CD8-positive, alpha-beta memory T cell (primary cell): ENCODE measurements around the gene OR56A3. TPM values are rescaled to one million over a fixed set of nuclear protein-coding genes. Genes with fewer than 3 reads are reported as not detected.

Experiments used
- CTCF ChIA-PET: fragments of 350-600 bp; sonication (Branson Sonifier 250); formaldehyde crosslinking; loops from one replicate; lab custom pipeline; 2021; ENCODE audit warnings: antibody characterized with exemption; lab: Charles Lee
- POLR2A ChIA-PET: fragments of 350-600 bp; sonication (Branson Sonifier 250); formaldehyde crosslinking; loops from one replicate; lab custom pipeline; 2021; ENCODE audit warnings: antibody characterized with exemption; lab: Charles Lee
- DNase-seq, 5 donors: peaks; one replicate each; pipeline versions ENCODE4 v3.0.0 to v3.0.0-alpha.2; 2020 to 2022; ENCODE audit warnings: mixed read lengths in 1 of 5
- H3K27ac ChIP-seq: one replicate; pipeline ENCODE4 v1.7.0; 2013; ENCODE audit warnings: low read depth, mild to moderate bottlenecking, low read length, moderate library complexity
- H3K27me3 ChIP-seq: 2 replicates; pipeline ENCODE4 v1.7.0; 2013; ENCODE audit warnings: low read length, mild to moderate bottlenecking; ENCODE audit not compliant: insufficient read depth, poor library complexity, severe bottlenecking
- H3K36me3 ChIP-seq: 2 replicates; pipeline ENCODE4 v1.7.0; 2013; ENCODE audit warnings: mild to moderate bottlenecking, low read length, moderate library complexity; ENCODE audit not compliant: insufficient read depth
- H3K4me1 ChIP-seq: 2 replicates; pipeline ENCODE4 v1.7.0; 2013; ENCODE audit warnings: mild to moderate bottlenecking, low read length, moderate library complexity; ENCODE audit not compliant: insufficient read depth
- H3K4me3 ChIP-seq: 2 replicates; pipeline ENCODE4 v1.7.0; 2013; ENCODE audit warnings: mild to moderate bottlenecking, low read length
- H3K9me3 ChIP-seq: 2 replicates; pipeline ENCODE4 v1.7.0; 2013; ENCODE audit warnings: mild to moderate bottlenecking, low read length
- H3K27ac Mint-ChIP-seq, 8 donors: one replicate each; pipeline ENCODE4 v1.8.0; 2020 to 2021; ENCODE audit warnings: mixed read lengths in 8 of 8, mild to moderate bottlenecking in 6 of 8, inconsistent platforms in 3 of 8, moderate library complexity in 3 of 8
- H3K27me3 Mint-ChIP-seq, 2 donors: one replicate each; pipeline ENCODE4 v1.8.0; 2020 to 2021; ENCODE audit warnings: mixed read lengths in 2 of 2, mild to moderate bottlenecking in 1 of 2, moderate library complexity in 1 of 2
- H3K36me3 Mint-ChIP-seq, 3 donors: one replicate each; pipeline ENCODE4 v1.8.0; 2020 to 2021; ENCODE audit warnings: mixed read lengths in 3 of 3, inconsistent platforms in 1 of 3, mild to moderate bottlenecking in 1 of 3
- H3K4me1 Mint-ChIP-seq, 3 donors: one replicate each; pipeline ENCODE4 v1.8.0; 2020 to 2021; ENCODE audit warnings: mixed read lengths in 3 of 3, inconsistent platforms in 1 of 3, mild to moderate bottlenecking in 1 of 3
- H3K4me3 Mint-ChIP-seq, 7 donors: one replicate each; pipeline ENCODE4 v1.8.0; 2020 to 2021; ENCODE audit warnings: mixed read lengths in 7 of 7, mild to moderate bottlenecking in 6 of 7, moderate library complexity in 4 of 7, inconsistent platforms in 2 of 7
- H3K9me3 Mint-ChIP-seq, 5 donors: one replicate each; pipeline ENCODE4 v1.8.0; 2020 to 2022; ENCODE audit warnings: mixed read lengths in 5 of 5, mild to moderate bottlenecking in 3 of 5, moderate library complexity in 2 of 5, inconsistent platforms in 1 of 5
- polyA plus RNA-seq: library from polyadenylated mRNA; unstranded; fragments of 300-500 nt; fragmentation: Illumina TruSeq; gene quantifications from one replicate; pipeline ENCODE4 v1.2.3, GENCODE V29; 2021
- total RNA-seq, 2 experiments: library from RNA; stranded (reverse); gene quantifications; one replicate each; pipeline ENCODE4 v1.2.3, GENCODE V29; 2021

Gene OR56A3
- total and polyA plus RNA-seq, 3 experiments from 2014 or later: not detected

DNA sequence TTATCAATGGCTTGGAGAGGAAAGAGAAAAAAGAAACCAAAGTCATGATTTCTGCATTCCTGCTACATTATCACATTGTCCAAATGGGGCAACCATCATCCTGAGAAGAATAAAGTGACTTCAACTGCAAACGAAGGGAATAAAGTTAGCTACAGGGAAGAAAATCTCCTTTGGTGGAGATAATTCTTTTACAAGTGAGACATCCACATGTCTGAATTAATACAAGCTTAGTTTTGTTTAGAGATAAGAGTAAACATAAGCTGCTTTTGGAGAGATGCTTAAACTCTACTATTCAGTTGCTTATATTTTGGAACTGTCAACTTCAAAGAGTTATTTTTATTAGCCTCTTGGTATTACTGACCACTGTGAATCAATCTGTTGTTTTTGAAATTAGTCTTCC, 44.8 kb downstream of the OR56A3 start, which contains the start of gene OR52L1:
TSS of gene OR52L1 (minus strand) at position 101 of the 400 bp plus-strand sequence. CDS start at position 46, 55 bp downstream.
- H3K27me3 ChIP-seq: no peaks in the 10 kb centered on the region

DNA sequence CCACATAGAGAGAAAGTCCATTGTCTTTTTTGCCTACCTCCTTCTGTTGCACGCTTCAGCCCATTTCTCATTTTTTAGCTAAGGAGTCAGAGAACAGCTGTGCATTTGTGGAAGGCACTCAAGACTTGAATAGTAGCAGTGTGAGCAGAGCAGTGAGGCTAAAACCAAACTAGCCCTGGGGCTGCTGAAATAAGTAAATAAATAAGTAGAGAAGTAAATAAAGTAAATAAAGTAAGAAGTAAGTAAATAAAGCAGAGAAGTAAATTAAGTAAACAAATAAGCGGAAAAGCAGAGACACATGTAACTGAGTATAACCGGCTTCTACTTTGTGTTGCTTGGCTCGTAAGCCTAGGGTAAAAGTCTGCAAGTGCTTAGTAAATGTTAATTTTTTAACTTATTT, 47.2 kb downstream of the OR56A3 start:
- ChIA-PET CTCF (no interaction called here), POLR2A (no interaction called here)
- H3K9me3 Mint-ChIP-seq: no peaks in the 10 kb centered on the region

More for the DNA sequence above, 44.8 kb downstream of the OR56A3 start, which contains the start of gene OR52L1:
- ChIA-PET POLR2A (no interaction called here), CTCF (no interaction called here)
- Histone ChIP-seq H3K36me3 (no peaks in the 10 kb centered on the region), H3K27ac (no peak within 1 kb of the TSS), H3K4me1 (no peaks in the 10 kb centered on the region), H3K9me3 (no peaks in the 10 kb centered on the region), H3K4me3 (no peak within 1 kb of the TSS)
- Mint-ChIP-seq H3K9me3 (peaks cover 0 to 2% (median 0%) of the 10 kb centered on the region in 5 donors), H3K36me3 (no peaks in the 10 kb centered on the region), H3K4me3 (no peak within 1 kb of the TSS), H3K27ac (no peak within 1 kb of the TSS), H3K27me3 (peaks cover 4 to 48% of the 10 kb centered on the region in 2 donors), H3K4me1 (no peaks in the 10 kb centered on the region)
- DNase-seq: no peak

DNA sequence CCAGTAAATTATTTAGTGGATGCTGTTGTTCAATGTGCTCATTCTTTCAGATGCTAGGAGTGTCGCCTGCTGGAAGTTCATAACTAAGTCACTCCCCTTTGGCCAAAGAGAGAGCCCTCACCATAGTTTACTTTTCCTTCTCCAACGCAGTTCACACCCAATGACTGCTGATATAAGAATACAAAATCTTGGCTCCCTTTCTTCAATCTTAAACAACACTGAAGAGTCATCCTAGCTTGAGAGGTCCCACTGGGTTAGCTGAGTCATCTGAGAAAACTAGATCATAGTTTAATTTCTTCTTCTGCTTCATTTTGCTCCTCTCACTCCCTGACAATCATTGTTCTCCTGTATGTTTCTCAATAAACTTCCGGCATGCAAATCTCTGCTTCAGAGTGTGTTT, 50.1 kb downstream of the OR56A3 start:
- no peaks in the 10 kb centered on the region for H3K36me3 ChIP-seq
- DNase-seq: no peak
- Mint-ChIP-seq H3K4me1 (no peaks in the 10 kb centered on the region), H3K9me3 (no peaks in the 10 kb centered on the region), H3K27ac (no peak overlapping the region), H3K36me3 (no peaks in the 10 kb centered on the region), H3K4me3 (no peak overlapping the region), H3K27me3 (peaks cover 3 to 31% of the 10 kb centered on the region in 2 donors)
- H3K27me3 ChIP-seq: no peaks in the 10 kb centered on the region
- CTCF ChIA-PET: no interaction called here
- H3K27ac ChIP-seq: no peak overlapping the region
- H3K9me3 ChIP-seq: no peaks in the 10 kb centered on the region
- POLR2A ChIA-PET: no interaction called here
- no peak overlapping the region for H3K4me3 ChIP-seq
- no peaks in the 10 kb centered on the region for H3K4me1 ChIP-seq

More for the DNA sequence above, 47.2 kb downstream of the OR56A3 start:
- Mint-ChIP-seq H3K27ac (no peak overlapping the region), H3K36me3 (no peaks in the 10 kb centered on the region), H3K4me1 (no peaks in the 10 kb centered on the region), H3K4me3 (no peak overlapping the region), H3K27me3 (peaks cover 3 to 34% of the 10 kb centered on the region in 2 donors)
- Histone ChIP-seq H3K36me3 (no peaks in the 10 kb centered on the region), H3K27ac (no peak overlapping the region), H3K4me1 (no peaks in the 10 kb centered on the region), H3K4me3 (no peak overlapping the region), H3K9me3 (no peaks in the 10 kb centered on the region), H3K27me3 (no peaks in the 10 kb centered on the region)
- DNase-seq: no peak

DNA sequence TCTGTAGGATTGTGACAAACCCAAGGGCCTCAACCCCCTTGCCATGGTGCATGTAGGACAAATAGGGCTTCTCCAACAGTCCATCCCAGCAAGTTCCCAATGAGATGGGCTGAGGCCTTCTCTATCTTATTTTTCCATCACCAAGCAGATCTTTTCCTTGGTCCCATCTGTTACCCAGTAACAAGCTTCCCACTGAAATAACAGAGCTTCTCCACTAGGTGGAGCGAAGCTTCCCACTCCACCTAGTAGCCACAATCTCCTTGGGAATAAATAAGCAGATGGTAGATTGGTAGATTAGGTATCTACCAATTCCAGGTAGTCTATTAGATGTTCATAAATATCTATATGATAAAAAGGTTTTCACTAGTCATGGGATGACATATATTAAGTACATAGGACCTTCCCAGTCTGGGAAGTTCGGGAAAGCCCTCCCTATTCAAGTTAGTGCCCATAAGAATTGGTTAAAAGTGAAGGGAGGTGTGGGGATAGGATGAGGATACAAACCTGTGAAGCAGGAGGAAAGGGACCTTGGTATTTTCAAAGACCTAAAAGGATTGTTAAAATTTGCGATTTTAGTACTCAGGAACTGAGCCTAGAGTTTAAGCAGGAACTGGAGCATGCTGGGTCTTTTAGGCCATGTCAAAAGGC, 50.7 kb downstream of the OR56A3 start:
- DNase-seq: no peak
- H3K9me3 Mint-ChIP-seq: no peaks in the 10 kb centered on the region
- ChIA-PET POLR2A (no interaction called here), CTCF (no interaction called here)
- no peaks in the 10 kb centered on the region for H3K4me1 ChIP-seq
- H3K27ac Mint-ChIP-seq: no peak overlapping the region
- no peak overlapping the region for H3K4me3 Mint-ChIP-seq
- H3K4me3 ChIP-seq: no peak overlapping the region
- no peaks in the 10 kb centered on the region for H3K36me3 ChIP-seq
- no peaks in the 10 kb centered on the region for H3K9me3 ChIP-seq
- no peaks in the 10 kb centered on the region for H3K4me1 Mint-ChIP-seq
- H3K27ac ChIP-seq: no peak overlapping the region
- no peaks in the 10 kb centered on the region for H3K27me3 ChIP-seq
- H3K36me3 Mint-ChIP-seq: no peaks in the 10 kb centered on the region
- peaks cover 3 to 31% of the 10 kb centered on the region in 2 donors for H3K27me3 Mint-ChIP-seq

DNA sequence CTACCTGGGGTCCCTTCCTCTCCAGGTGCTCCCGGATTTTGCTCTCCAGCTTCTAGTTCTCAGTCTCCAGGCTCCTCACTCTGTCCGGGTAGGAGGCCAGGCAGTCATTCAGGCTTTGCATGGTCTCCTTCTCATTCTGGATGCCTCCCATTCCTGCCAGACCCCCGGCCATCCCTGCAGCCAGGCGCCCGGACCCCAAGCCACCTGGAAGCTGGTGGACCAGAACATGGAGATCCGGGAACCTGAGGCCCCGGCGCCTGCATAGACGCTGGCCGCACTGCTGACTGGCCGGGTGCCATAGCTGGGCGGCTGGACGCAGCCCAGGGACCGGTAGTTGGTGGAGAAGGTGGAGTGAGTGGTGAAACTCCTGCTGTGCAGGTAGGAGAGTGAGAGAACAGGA, 52.7 kb downstream of the OR56A3 start:
- ChIA-PET CTCF (no interaction called here), POLR2A (no interaction called here)
- H3K36me3 Mint-ChIP-seq: no peaks in the 10 kb centered on the region
- H3K4me3 Mint-ChIP-seq: no peak overlapping the region
- no peaks in the 10 kb centered on the region for H3K9me3 ChIP-seq
- no peak for DNase-seq
- H3K27me3 ChIP-seq: no peaks in the 10 kb centered on the region
- no peaks in the 10 kb centered on the region for H3K4me1 ChIP-seq
- H3K4me3 ChIP-seq: no peak overlapping the region
- H3K27ac ChIP-seq: no peak overlapping the region
- H3K36me3 ChIP-seq: no peaks in the 10 kb centered on the region
- no peaks in the 10 kb centered on the region for H3K9me3 Mint-ChIP-seq
- H3K27ac Mint-ChIP-seq: no peak overlapping the region
- peaks cover 2 to 31% of the 10 kb centered on the region in 2 donors for H3K27me3 Mint-ChIP-seq
- no peaks in the 10 kb centered on the region for H3K4me1 Mint-ChIP-seq

Other genes with a start within 250 kb of the OR56A3 start
- gene OR56B1, start 205.8 kb upstream of the OR56A3 start, total RNA-seq: not detected
- gene OR56B1, start 205.8 kb upstream of the OR56A3 start, polyA plus RNA-seq: not detected
- under 1 TPM; 0.22 to 0.48 TPM for gene OR52N4, start 188.0 kb upstream of the OR56A3 start, total RNA-seq
- gene OR52N4, start 188.0 kb upstream of the OR56A3 start, polyA plus RNA-seq: 0.71 TPM
- not detected for gene OR52N5, start 158.9 kb upstream of the OR56A3 start, total RNA-seq
- not detected for gene OR52N5, start 158.9 kb upstream of the OR56A3 start, polyA plus RNA-seq
- not detected for gene OR52N1, start 151.0 kb upstream of the OR56A3 start, total RNA-seq
- not detected for gene OR52N1, start 151.0 kb upstream of the OR56A3 start, polyA plus RNA-seq
- gene OR52N2, start 133.3 kb upstream of the OR56A3 start, total RNA-seq: not detected
- gene OR52N2, start 133.3 kb upstream of the OR56A3 start, polyA plus RNA-seq: not detected
- not detected for gene OR52E6, start 100.4 kb upstream of the OR56A3 start, total RNA-seq
- gene OR52E6, start 100.4 kb upstream of the OR56A3 start, polyA plus RNA-seq: not detected
- gene OR52E8, start 84.6 kb upstream of the OR56A3 start, total RNA-seq: not detected
- not detected for gene OR52E8, start 84.6 kb upstream of the OR56A3 start, polyA plus RNA-seq
- gene OR52E4, start 61.6 kb upstream of the OR56A3 start, total RNA-seq: not detected
- gene OR52E4, start 61.6 kb upstream of the OR56A3 start, polyA plus RNA-seq: not detected
- gene OR52E5, start 49.0 kb upstream of the OR56A3 start, total RNA-seq: not detected
- not detected for gene OR52E5, start 49.0 kb upstream of the OR56A3 start, polyA plus RNA-seq
- gene OR56A5, start 26.2 kb downstream of the OR56A3 start, total RNA-seq: not detected
- not detected for gene OR56A5, start 26.2 kb downstream of the OR56A3 start, polyA plus RNA-seq
- gene OR52L1, start 44.7 kb downstream of the OR56A3 start, total RNA-seq: not detected
- not detected for gene OR52L1, start 44.7 kb downstream of the OR56A3 start, polyA plus RNA-seq
- not detected for gene OR56A4, start 64.7 kb downstream of the OR56A3 start, total RNA-seq
- gene OR56A4, start 64.7 kb downstream of the OR56A3 start, polyA plus RNA-seq: not detected
- gene OR56A1, start 88.5 kb downstream of the OR56A3 start, total RNA-seq: not detected
- not detected for gene OR56A1, start 88.5 kb downstream of the OR56A3 start, polyA plus RNA-seq
- not detected for gene OR56B4, start 165.4 kb downstream of the OR56A3 start, total RNA-seq
- not detected for gene OR56B4, start 165.4 kb downstream of the OR56A3 start, polyA plus RNA-seq
- not detected for gene OR52B2, start 228.1 kb downstream of the OR56A3 start, total RNA-seq
- not detected for gene OR52B2, start 228.1 kb downstream of the OR56A3 start, polyA plus RNA-seq